ENCODE measurements around the gene TLE6. TPM values are rescaled to one million over a fixed set of nuclear protein-coding genes. Genes with fewer than 3 reads are reported as not detected.
A peak's percentile ranks its signal among the peaks of the same experiment; 100 is the strongest.
"Not testable (repeated sequence)": the region's sequence is repeated elsewhere in the genome, so short reads cannot be mapped to it uniquely, and the experiment has no call there.

Gene TLE6
- total and polyA plus RNA-seq, 12 donors, result 0.34 to 3.5 (median 0.64) TPM; not detected in 3

DNA sequence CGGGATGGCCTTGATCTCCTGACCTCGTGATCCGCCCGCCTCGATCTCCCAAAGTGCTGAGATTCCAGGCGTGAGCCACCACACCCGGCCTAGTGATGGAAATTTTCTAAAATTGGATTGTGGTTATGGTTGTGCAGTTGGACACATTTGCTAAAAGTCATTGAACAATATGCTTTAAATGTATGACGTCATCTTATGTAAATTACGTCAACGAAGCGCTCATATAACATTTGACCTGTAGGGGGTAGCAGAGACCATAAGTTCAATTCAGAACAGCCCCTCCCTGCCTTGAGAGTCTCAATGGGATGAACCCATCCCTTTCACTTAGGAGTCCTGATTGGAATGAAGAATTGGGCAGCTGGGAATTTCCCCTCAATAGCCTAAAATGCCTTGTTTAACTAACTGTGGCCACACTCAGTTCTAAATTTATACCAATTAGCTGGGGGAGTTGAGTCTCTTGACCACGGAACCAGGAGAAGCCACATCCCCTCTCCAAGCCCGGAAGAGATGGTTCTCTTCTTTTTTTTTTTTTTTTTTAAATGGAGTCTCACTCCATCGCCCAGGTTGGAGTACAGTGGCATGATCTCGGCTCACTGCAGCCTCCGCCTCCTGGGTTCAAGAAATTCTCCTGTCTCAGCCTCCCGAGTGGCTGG is 15.2 kb upstream of the TLE6 start:
- intact Hi-C loops (cut with DNase I), result loop anchor here in 7 of 10 donors (1.0 to 10.0 kb wide), 6 partner anchors 143 to 201 kb away; no protein-coding TSS in a partner anchor
- Histone ChIP-seq H3K27ac (no peak overlapping the region), H3K9me3 (no peaks in the 10 kb centered on the region), H3K36me3 (no peaks in the 10 kb centered on the region), H3K4me3 (peak overlapping the region in 2 of 10 donors; percentile 27 to 34), H3K27me3 (no peaks in the 10 kb centered on the region), H3K4me1 (peaks cover 0 to 8% (median 3%) of the 10 kb centered on the region in 9 donors)
- ATAC-seq, result peak; percentile 65 to 93 (median 81)
- WGBS, 2 donors, result 34 to 37% methylated on average over 17 of the region's 17 CpGs
- peak in 1 of 2 donors; percentile 65 for DNase-seq
- peak; percentile 60 to 87 (median 79) for TF ChIP-seq CTCF (IDR thresholded peaks at IDR 0.05)

DNA sequence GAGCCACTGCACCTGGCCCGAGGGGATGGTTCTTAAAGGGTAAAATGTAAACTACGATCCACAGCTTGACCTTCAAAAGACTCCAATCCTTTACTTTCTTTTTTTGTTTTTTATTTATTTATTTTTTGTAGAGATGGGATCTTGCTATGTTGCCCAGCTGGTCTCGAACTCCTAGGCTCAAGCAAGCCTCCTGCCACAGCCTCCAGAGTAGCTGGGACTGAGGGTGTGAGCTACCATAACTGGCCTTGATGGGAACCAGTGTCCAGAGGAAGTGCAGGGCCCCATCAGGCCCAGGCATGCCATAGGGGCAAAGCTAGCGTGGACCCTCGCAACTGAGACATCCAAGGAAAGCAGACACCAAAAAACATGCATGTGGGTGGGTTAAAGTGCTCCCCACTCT is 14.2 kb upstream of the TLE6 start:
- Histone ChIP-seq H3K4me3 (no peak overlapping the region), H3K9me3 (no peaks in the 10 kb centered on the region), H3K27me3 (no peaks in the 10 kb centered on the region), H3K27ac (no peak overlapping the region), H3K4me1 (peaks cover under 1 to 10% (median 5%) of the 10 kb centered on the region in 9 donors), H3K36me3 (no peaks in the 10 kb centered on the region)
- 93 to 96% methylated on average over 5 of the region's 5 CpGs for WGBS, 2 donors
- ATAC-seq (no peak), DNase-seq (no peak)
- TF ChIP-seq CTCF (IDR thresholded peaks at IDR 0.05), result no peak
- intact Hi-C loops (cut with DNase I), result loop anchor here in 6 of 10 donors (2.0 to 10.0 kb wide), 5 partner anchors 142 to 200 kb away; no protein-coding TSS in a partner anchor

DNA sequence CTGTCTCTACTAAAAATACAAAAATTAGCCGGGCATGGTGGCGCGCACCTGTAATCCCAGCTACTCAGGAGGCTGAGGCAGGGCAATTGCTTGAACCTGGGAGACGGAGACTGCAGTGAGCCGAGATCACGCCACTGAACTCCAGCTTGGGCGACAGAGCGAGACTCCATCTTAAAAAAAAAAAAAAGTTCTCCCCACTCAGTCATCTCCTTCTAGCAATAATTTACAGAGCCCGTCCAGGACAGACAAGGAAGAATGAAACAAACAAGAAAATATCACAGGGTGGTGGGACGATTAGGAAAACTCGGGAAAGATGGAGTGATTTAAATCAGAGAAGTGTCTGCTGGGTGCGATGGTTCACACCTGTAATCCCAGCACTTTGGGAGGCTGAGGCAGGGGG is 13.7 kb upstream of the TLE6 start:
- H3K9me3 ChIP-seq, DNase-seq, H3K36me3 ChIP-seq, H3K27ac ChIP-seq, H3K27me3 ChIP-seq, H3K4me3 ChIP-seq, ATAC-seq: not testable (repeated sequence)
- intact Hi-C loops (cut with DNase I), result loop anchor here in 6 of 10 donors (2.0 to 10.0 kb wide), 5 partner anchors 141 to 199 kb away; no protein-coding TSS in a partner anchor
- 93 to 95% methylated on average over 12 of the region's 12 CpGs for WGBS, 2 donors
- peaks cover 5 to 15% (median 10%) of the 10 kb centered on the region in 9 donors for H3K4me1 ChIP-seq

- H3K27ac ChIP-seq, result no peak overlapping the region
- intact Hi-C loops (cut with DNase I), result loop anchor here in 5 of 10 donors (5.0 to 10.0 kb wide), 4 partner anchors 140 to 197 kb away; no protein-coding TSS in a partner anchor
- H3K36me3 ChIP-seq, result no peaks in the 10 kb centered on the region
- H3K9me3 ChIP-seq, result no peaks in the 10 kb centered on the region
- H3K4me1 ChIP-seq, result peaks cover 7 to 27% (median 22%) of the 10 kb centered on the region in 9 donors
- no peak overlapping the region for H3K4me3 ChIP-seq
- no peaks in the 10 kb centered on the region for H3K27me3 ChIP-seq
- ATAC-seq, result no peak
- no peak for DNase-seq
- 91 to 95% methylated on average over 5 of the region's 5 CpGs for WGBS, 2 donors
- TF ChIP-seq CTCF (IDR thresholded peaks at IDR 0.05), result no peak
Observed at GRCh38 chr19:2964874-2965273, 12.5 kb upstream of the TLE6 start.

- Histone ChIP-seq H3K36me3 (no peaks in the 10 kb centered on the region), H3K27me3 (no peaks in the 10 kb centered on the region), H3K4me1 (peaks cover 12 to 52% (median 49%) of the 10 kb centered on the region in 9 donors), H3K9me3 (no peaks in the 10 kb centered on the region), H3K27ac (peak overlapping the region in 3 of 10 donors; percentile 87 to 91 (median 90)), H3K4me3 (no peak overlapping the region)
- DNase-seq (no peak), ATAC-seq (no peak)
- 86 to 88% methylated on average over 8 of the region's 8 CpGs for WGBS, 2 donors
- intact Hi-C loops (cut with DNase I), result loop anchor here in 1 of 10 donors (10.0 kb wide), 1 partner anchor 137 kb away; no protein-coding TSS in a partner anchor
- TF ChIP-seq CTCF (IDR thresholded peaks at IDR 0.05), result no peak
Observed at GRCh38 chr19:2967972-2968371, 9.4 kb upstream of the TLE6 start.

All from heart right ventricle (tissue), 16 donors.